Uterus (tissue), 2 donors: ENCODE measurements around the gene ATP8B2.

Experiments
- CTCF ChIP-seq, 4 experiments: fragments of 200-600 bp in 2 of 4; fragments of 450-650 bp in 2 of 4; sonication (generic) in 2 of 4; IDR thresholded peaks; one replicate each; pipeline ENCODE4 v1.5.1; 2016 to 2019; ENCODE audit warnings: antibody characterized with exemption in 4 of 4, mild to moderate bottlenecking in 2 of 4, moderate library complexity in 1 of 4
- POLR2A ChIP-seq, 2 donors: fragments of 450-650 bp; IDR thresholded peaks; one replicate each; pipeline ENCODE4 v1.6.1; 2016; ENCODE audit warnings: antibody characterized with exemption in 2 of 2, mild to moderate bottlenecking in 1 of 2, moderate library complexity in 1 of 2

GRCh38 chr1:154398141-154398540 lies 72.8 kb downstream of the ATP8B2 start:
- TF ChIP-seq CTCF (IDR thresholded peaks at IDR 0.05) (no peak), POLR2A (IDR thresholded peaks at IDR 0.05) (no peak)
